ENCODE measurements around the gene TF. TPM values are rescaled to one million over a fixed set of nuclear protein-coding genes. Genes with fewer than 3 reads are reported as not detected.
A peak's percentile ranks its signal among the peaks of the same experiment; 100 is the strongest.
"Not testable (repeated sequence)": the region's sequence is repeated elsewhere in the genome, so short reads cannot be mapped to it uniquely, and the experiment has no call there.

Gene TF
- total RNA-seq, 1 donor from 2014 or later = 5.6 TPM

- no peak for ATAC-seq (ENCODE audit: poor library complexity)
These were observed 14.7 kb downstream of the TF start for GRCh38 chr3:133760916-133761315.

GRCh38 chr3:133761605-133762484, 15.7 kb downstream of the TF start:
- intact Hi-C loops (cut with DNase I) = no loop called here
- DNase-seq (no peak), ATAC-seq (ENCODE audit: poor library complexity) (no peak)

More at GRCh38 chr3:133760916-133761315, 14.7 kb downstream of the TF start:
- intact Hi-C loops (cut with DNase I) = no loop called here
- no peak for DNase-seq

- intact Hi-C loops (cut with DNase I) = no loop called here
- ATAC-seq (ENCODE audit: poor library complexity) (no peak), DNase-seq (no peak)
These were observed 16.3 kb downstream of the TF start for GRCh38 chr3:133762539-133762938.

GRCh38 chr3:133763797-133764683, 17.8 kb downstream of the TF start:
- intact Hi-C loops (cut with DNase I) = no loop called here
- no peak for DNase-seq
- ATAC-seq (ENCODE audit: poor library complexity) = peak; percentile 79

- no peak for DNase-seq
- no peak for ATAC-seq (ENCODE audit: poor library complexity)
- intact Hi-C loops (cut with DNase I) = no loop called here
These were observed 19.1 kb downstream of the TF start for GRCh38 chr3:133765256-133765655.

GRCh38 chr3:133767607-133768006, 21.4 kb downstream of the TF start:
- ATAC-seq (ENCODE audit: poor library complexity) (no peak), DNase-seq (no peak)
- intact Hi-C loops (cut with DNase I) = no loop called here

GRCh38 chr3:133769536-133769935, 23.3 kb downstream of the TF start:
- ATAC-seq (ENCODE audit: poor library complexity) (no peak), DNase-seq (no peak)
- intact Hi-C loops (cut with DNase I) = no loop called here

- intact Hi-C loops (cut with DNase I) = no loop called here
- ATAC-seq (ENCODE audit: poor library complexity) (no peak), DNase-seq (no peak)
These were observed 27.5 kb downstream of the TF start for GRCh38 chr3:133773732-133774131.

GRCh38 chr3:133775309-133775708, 29.1 kb downstream of the TF start:
- intact Hi-C loops (cut with DNase I) = no loop called here
- no peak for ATAC-seq (ENCODE audit: poor library complexity)
- no peak for DNase-seq

GRCh38 chr3:133775835-133776234, 29.6 kb downstream of the TF start:
- ATAC-seq (ENCODE audit: poor library complexity) = no peak
- no peak for DNase-seq
- intact Hi-C loops (cut with DNase I) = no loop called here

GRCh38 chr3:133776794-133777438, 30.7 kb downstream of the TF start:
- intact Hi-C loops (cut with DNase I) = no loop called here
- ATAC-seq (ENCODE audit: poor library complexity) (no peak), DNase-seq (no peak)

GRCh38 chr3:133777807-133778568, 31.8 kb downstream of the TF start:
- ATAC-seq (ENCODE audit: poor library complexity) (no peak), DNase-seq (no peak)
- intact Hi-C loops (cut with DNase I) = no loop called here

- DNase-seq (no peak), ATAC-seq (ENCODE audit: poor library complexity) (no peak)
- intact Hi-C loops (cut with DNase I) = no loop called here
These were observed 33.5 kb downstream of the TF start for GRCh38 chr3:133779626-133780203.

- DNase-seq; intact Hi-C loops (cut with DNase I); ATAC-seq (ENCODE audit: poor library complexity): not testable (repeated sequence)
These were observed 34.6 kb downstream of the TF start for GRCh38 chr3:133780756-133781155.

GRCh38 chr3:133781570-133781969, 35.4 kb downstream of the TF start:
- intact Hi-C loops (cut with DNase I) = no loop called here
- DNase-seq = no peak
- ATAC-seq (ENCODE audit: poor library complexity) = no peak

- ATAC-seq (ENCODE audit: poor library complexity) = no peak
- intact Hi-C loops (cut with DNase I) = no loop called here
- no peak for DNase-seq
These were observed 36.3 kb downstream of the TF start for GRCh38 chr3:133782454-133782853.

- intact Hi-C loops (cut with DNase I) = no loop called here
- DNase-seq (no peak), ATAC-seq (ENCODE audit: poor library complexity) (no peak)
These were observed 37.6 kb downstream of the TF start for GRCh38 chr3:133783762-133784161.

- intact Hi-C loops (cut with DNase I) = no loop called here
- ATAC-seq (ENCODE audit: poor library complexity) = no peak
- no peak for DNase-seq
These were observed 41.8 kb downstream of the TF start for GRCh38 chr3:133788024-133788423.

All from Right ventricle myocardium superior (tissue), 1 donor.